Esophagus muscularis mucosa (tissue), 4 donors: ENCODE results near the gene BMP2. TPM values are rescaled to one million over a fixed set of nuclear protein-coding genes. Genes with fewer than 3 reads are reported as not detected.

Source experiments
- DNase-seq: peaks from one replicate; pipeline ENCODE4 v3.0.0-alpha.2; 2017; ENCODE audit errors: extremely low spot score
- H3K27ac ChIP-seq, 4 donors: fragments of 200-600 bp; sonication (generic); replicated peaks in 1 of 4; 1 replicate in 3 of 4; 2 replicates in 1 of 4; pipeline ENCODE4 v1.5.1; 2016 to 2019; ENCODE audit warnings: mild to moderate bottlenecking in 1 of 4
- H3K27me3 ChIP-seq, 4 donors: fragments of 200-600 bp; sonication (generic); one replicate each; pipeline versions ENCODE4 v1.5.1 to v1.6.0; 2016 to 2019
- H3K36me3 ChIP-seq, 4 donors: fragments of 200-600 bp; sonication (generic); one replicate each; pipeline ENCODE4 v1.5.1; 2016 to 2019
- H3K4me1 ChIP-seq, 4 donors: fragments of 200-600 bp; sonication (generic); one replicate each; pipeline ENCODE4 v1.5.1; 2016 to 2019
- H3K4me3 ChIP-seq, 4 donors: fragments of 200-600 bp; sonication (generic); 1 replicate in 2 of 4; 2 replicates in 2 of 4; pipeline ENCODE4 v1.5.1; 2016 to 2019; ENCODE audit warnings: mild to moderate bottlenecking in 4 of 4, moderate library complexity in 1 of 4
- H3K9me3 ChIP-seq, 4 donors: fragments of 200-600 bp; sonication (generic); 1 replicate in 3 of 4; 2 replicates in 1 of 4; pipeline ENCODE4 v1.5.1; 2016 to 2019
- EP300 ChIP-seq: sonication (generic); formaldehyde crosslinking; IDR thresholded peaks from one replicate; pipeline ENCODE4 v1.6.1; 2017; ENCODE audit warnings: antibody characterized with exemption
- POLR2A ChIP-seq: fragments of 450-650 bp; IDR thresholded peaks from one replicate; pipeline ENCODE4 v1.6.1; 2017; ENCODE audit warnings: antibody characterized with exemption, moderate library complexity, mild to moderate bottlenecking, low read depth
- POLR2AphosphoS5 ChIP-seq, 2 donors: sonication (generic); formaldehyde crosslinking; IDR thresholded peaks; one replicate each; pipeline ENCODE4 v1.6.1; 2017; ENCODE audit warnings: antibody characterized with exemption in 2 of 2
- WGBS: methylation state at CpG from one replicate; pipeline ENCODE4 v1.1.5; 2018; 5-methylcytosine and 5-hydroxymethylcytosine counted together
- intact Hi-C: fragments of 100-400 bp; cut with DNase I; formaldehyde crosslinking; loops from one replicate; pipeline ENCODE4 v1.15.1; 2023
- total RNA-seq, 4 donors: library from RNA; depleted of rRNA; stranded (reverse); fragments of >200 nt; gene quantifications; one replicate each; pipeline versions ENCODE4 v1.1.0 to v1.2.1, GENCODE V29; 2016
- TF ChIP-seq, protein P1 (sequence below), 3 experiments: fragments of 200-600 bp in 2 of 3; fragments of 450-650 bp in 1 of 3; sonication (generic) in 2 of 3; IDR thresholded peaks; one replicate each; pipeline ENCODE4 v1.5.1; 2017 to 2019; ENCODE audit warnings: antibody characterized with exemption in 3 of 3, mild to moderate bottlenecking in 2 of 3, moderate library complexity in 1 of 3

BMP2 gene
- total RNA-seq, 4 donors from 2014 or later = 5.8 to 8.6 (median 7.2) TPM

DNA sequence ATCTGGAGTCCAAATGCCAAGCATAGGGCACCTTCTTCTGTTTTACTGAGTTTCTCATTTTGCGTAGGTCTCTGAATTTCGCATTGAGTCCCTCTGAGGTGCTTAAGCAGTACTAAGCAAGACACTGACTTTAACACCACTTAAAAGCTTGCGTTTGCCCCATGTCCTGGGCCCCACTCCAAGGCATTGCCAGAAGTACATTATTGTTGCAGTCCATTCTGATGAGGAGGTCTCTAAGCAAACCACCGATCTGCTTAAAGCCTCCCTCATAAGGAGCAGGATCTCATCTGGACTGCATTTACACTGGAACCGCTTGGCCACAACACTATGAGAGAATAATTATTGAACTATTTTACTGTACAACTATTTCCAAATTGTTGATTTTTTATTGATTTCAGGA, 16.3 kb downstream of the BMP2 start:
- no peak for DNase-seq
- WGBS = 81% methylated on average over 5 of the region's 5 CpGs
- Histone ChIP-seq H3K27ac (no peak overlapping the region), H3K4me1 (no peaks in the 10 kb centered on the region), H3K27me3 (no peaks in the 10 kb centered on the region), H3K36me3 (peaks cover 0 to 1% (median under 1%) of the 10 kb centered on the region in 4 donors), H3K4me3 (no peak overlapping the region), H3K9me3 (no peaks in the 10 kb centered on the region)
- TF ChIP-seq EP300 (no peak), POLR2A (no peak), POLR2AphosphoS5 (IDR thresholded peaks at IDR 0.05) (no peak)
- TF ChIP-seq, protein P1, sequence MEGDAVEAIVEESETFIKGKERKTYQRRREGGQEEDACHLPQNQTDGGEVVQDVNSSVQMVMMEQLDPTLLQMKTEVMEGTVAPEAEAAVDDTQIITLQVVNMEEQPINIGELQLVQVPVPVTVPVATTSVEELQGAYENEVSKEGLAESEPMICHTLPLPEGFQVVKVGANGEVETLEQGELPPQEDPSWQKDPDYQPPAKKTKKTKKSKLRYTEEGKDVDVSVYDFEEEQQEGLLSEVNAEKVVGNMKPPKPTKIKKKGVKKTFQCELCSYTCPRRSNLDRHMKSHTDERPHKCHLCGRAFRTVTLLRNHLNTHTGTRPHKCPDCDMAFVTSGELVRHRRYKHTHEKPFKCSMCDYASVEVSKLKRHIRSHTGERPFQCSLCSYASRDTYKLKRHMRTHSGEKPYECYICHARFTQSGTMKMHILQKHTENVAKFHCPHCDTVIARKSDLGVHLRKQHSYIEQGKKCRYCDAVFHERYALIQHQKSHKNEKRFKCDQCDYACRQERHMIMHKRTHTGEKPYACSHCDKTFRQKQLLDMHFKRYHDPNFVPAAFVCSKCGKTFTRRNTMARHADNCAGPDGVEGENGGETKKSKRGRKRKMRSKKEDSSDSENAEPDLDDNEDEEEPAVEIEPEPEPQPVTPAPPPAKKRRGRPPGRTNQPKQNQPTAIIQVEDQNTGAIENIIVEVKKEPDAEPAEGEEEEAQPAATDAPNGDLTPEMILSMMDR (IDR thresholded peaks at IDR 0.05) = no peak
- intact Hi-C loops = no loop called here

DNA sequence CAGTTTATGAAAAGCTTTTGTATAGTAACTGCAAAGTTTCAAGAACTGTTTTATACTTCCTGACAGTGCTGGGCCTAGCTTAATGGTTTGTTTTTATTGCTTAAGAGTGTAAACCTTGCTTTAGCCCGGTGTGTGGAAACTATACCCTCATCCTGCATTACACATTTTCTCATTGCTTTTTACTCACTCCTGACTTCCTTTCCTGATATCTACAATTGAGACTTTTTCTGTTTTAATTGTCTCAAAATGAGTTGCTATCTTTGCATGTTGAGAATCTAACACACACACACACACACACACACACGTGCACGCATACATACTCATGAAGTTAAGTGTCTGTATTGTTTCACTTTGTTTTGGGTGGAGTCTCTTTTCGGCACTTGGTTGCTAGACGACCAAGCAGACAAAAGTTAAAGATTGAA, 16.7 kb downstream of the BMP2 start:
- WGBS = 52% methylated on average over 5 of the region's 5 CpGs
- DNase-seq = no peak
- intact Hi-C loops = no loop called here
- Histone ChIP-seq H3K27me3 (no peaks in the 10 kb centered on the region), H3K9me3 (no peaks in the 10 kb centered on the region), H3K4me3 (no peak overlapping the region), H3K4me1 (no peaks in the 10 kb centered on the region), H3K27ac (no peak overlapping the region), H3K36me3 (no peaks in the 10 kb centered on the region)
- TF ChIP-seq, protein P1 (IDR thresholded peaks at IDR 0.05) = no peak
- no peak for TF ChIP-seq POLR2AphosphoS5 (IDR thresholded peaks at IDR 0.05)
- no peak for TF ChIP-seq POLR2A
- TF ChIP-seq EP300 = no peak

DNA sequence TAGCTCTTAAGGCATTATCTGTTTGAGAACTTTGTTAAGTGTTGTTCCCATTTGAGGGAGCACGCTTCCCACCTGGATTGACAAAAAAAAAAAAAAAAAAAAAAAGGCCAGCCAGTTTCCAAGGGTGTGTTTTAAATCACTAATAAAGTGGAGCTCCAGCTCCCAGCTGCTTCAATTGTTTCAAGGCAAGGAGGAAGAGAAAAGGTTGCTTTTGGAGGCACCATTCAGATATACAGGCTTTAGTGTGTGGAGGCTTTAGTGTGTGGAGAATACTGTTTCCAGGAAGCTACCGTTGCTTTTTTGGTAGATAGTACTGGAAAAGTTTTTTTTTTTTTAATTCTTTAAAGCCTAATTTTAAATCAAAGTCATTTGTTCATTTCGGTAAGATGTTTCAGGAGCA, 17.3 kb downstream of the BMP2 start:
- Histone ChIP-seq H3K4me3 (no peak overlapping the region), H3K4me1 (no peaks in the 10 kb centered on the region), H3K27ac (no peak overlapping the region), H3K27me3 (no peaks in the 10 kb centered on the region), H3K36me3 (no peaks in the 10 kb centered on the region), H3K9me3 (no peaks in the 10 kb centered on the region)
- DNase-seq = no peak
- TF ChIP-seq, protein P1 (IDR thresholded peaks at IDR 0.05) = no peak
- TF ChIP-seq POLR2AphosphoS5 (IDR thresholded peaks at IDR 0.05) (no peak), EP300 (no peak), POLR2A (no peak)
- 75% methylated on average over 3 of the region's 3 CpGs for WGBS
- intact Hi-C loops = no loop called here

GRCh38 chr20:6786548-6786947, 19.1 kb downstream of the BMP2 start:
- TF ChIP-seq EP300 = no peak
- TF ChIP-seq, protein P1 (IDR thresholded peaks at IDR 0.05) = no peak
- H3K4me1 ChIP-seq = no peaks in the 10 kb centered on the region
- no peak overlapping the region for H3K4me3 ChIP-seq
- no peaks in the 10 kb centered on the region for H3K27me3 ChIP-seq
- 75% methylated on average over 2 of the region's 2 CpGs for WGBS
- intact Hi-C loops = no loop called here
- no peaks in the 10 kb centered on the region for H3K9me3 ChIP-seq
- H3K36me3 ChIP-seq = no peaks in the 10 kb centered on the region
- no peak for DNase-seq
- H3K27ac ChIP-seq = no peak overlapping the region

GRCh38 chr20:6792789-6793188, 25.3 kb downstream of the BMP2 start:
- WGBS = 81% methylated on average over 4 of the region's 4 CpGs
- Histone ChIP-seq H3K4me3 (no peak overlapping the region), H3K27me3 (no peaks in the 10 kb centered on the region), H3K4me1 (no peaks in the 10 kb centered on the region), H3K27ac (no peak overlapping the region), H3K36me3 (no peaks in the 10 kb centered on the region), H3K9me3 (no peaks in the 10 kb centered on the region)
- no peak for DNase-seq
- TF ChIP-seq EP300 = no peak
- no peak for TF ChIP-seq POLR2AphosphoS5 (IDR thresholded peaks at IDR 0.05)
- TF ChIP-seq, protein P1 (IDR thresholded peaks at IDR 0.05) = no peak
- no peak for TF ChIP-seq POLR2A
- intact Hi-C loops = no loop called here
